Measurements from ENCODE around the gene DLG2. TPM values are rescaled to one million over a fixed set of nuclear protein-coding genes. Genes with fewer than 3 reads are reported as not detected.

Gene DLG2
- total RNA-seq, 2 experiments from 2014 or later = 2.0 to 2.1 TPM

- ChIA-PET CTCF (no interaction called here), POLR2A (no interaction called here)
- Histone ChIP-seq H3K4me1 (ENCODE audit: insufficient read depth, low read length) (no peaks in the 10 kb centered on the region), H3K36me3 (ENCODE audit: insufficient read depth, low read length) (no peaks in the 10 kb centered on the region), H3K27me3 (ENCODE audit: control insufficient read depth in 1 of 2, insufficient read depth in 2 of 2, low read length in 2 of 2) (no peaks in the 10 kb centered on the region), H3K27ac (ENCODE audit: low read depth in 1 of 2, low read length in 2 of 2) (no peak overlapping the region), H3K9me3 (ENCODE audit: control insufficient read depth in 1 of 2, insufficient read depth in 1 of 2, low read length in 2 of 2) (peaks cover 0 to 5% of the 10 kb centered on the region in 2 experiments), H3K4me3 (ENCODE audit: low read length) (no peak overlapping the region)
- Mint-ChIP-seq H3K9me3 (no peaks in the 10 kb centered on the region), H3K27me3 (no peaks in the 10 kb centered on the region), H3K27ac (no peak overlapping the region), H3K36me3 (ENCODE audit: low read depth) (no peaks in the 10 kb centered on the region), H3K4me3 (no peak overlapping the region), H3K4me1 (ENCODE audit: low read depth) (no peaks in the 10 kb centered on the region)
- no peak for DNase-seq
- intact Hi-C loops (cut with DNase I, micrococcal nuclease) = no loop called here
- TF ChIP-seq, protein P1, sequence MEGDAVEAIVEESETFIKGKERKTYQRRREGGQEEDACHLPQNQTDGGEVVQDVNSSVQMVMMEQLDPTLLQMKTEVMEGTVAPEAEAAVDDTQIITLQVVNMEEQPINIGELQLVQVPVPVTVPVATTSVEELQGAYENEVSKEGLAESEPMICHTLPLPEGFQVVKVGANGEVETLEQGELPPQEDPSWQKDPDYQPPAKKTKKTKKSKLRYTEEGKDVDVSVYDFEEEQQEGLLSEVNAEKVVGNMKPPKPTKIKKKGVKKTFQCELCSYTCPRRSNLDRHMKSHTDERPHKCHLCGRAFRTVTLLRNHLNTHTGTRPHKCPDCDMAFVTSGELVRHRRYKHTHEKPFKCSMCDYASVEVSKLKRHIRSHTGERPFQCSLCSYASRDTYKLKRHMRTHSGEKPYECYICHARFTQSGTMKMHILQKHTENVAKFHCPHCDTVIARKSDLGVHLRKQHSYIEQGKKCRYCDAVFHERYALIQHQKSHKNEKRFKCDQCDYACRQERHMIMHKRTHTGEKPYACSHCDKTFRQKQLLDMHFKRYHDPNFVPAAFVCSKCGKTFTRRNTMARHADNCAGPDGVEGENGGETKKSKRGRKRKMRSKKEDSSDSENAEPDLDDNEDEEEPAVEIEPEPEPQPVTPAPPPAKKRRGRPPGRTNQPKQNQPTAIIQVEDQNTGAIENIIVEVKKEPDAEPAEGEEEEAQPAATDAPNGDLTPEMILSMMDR (IDR thresholded peaks at IDR 0.05) = no peak
- no peak for ATAC-seq (ENCODE audit: poor library complexity)
Measured at GRCh38 chr11:84687433-84687832, 939.7 kb downstream of the DLG2 start.

- DNase-seq (no peak), ATAC-seq (ENCODE audit: poor library complexity) (no peak)
- no peaks in the 10 kb centered on the region for H3K9me3 Mint-ChIP-seq
- no peak overlapping the region for H3K4me3 Mint-ChIP-seq
- H3K27ac Mint-ChIP-seq = no peak overlapping the region
- no peaks in the 10 kb centered on the region for H3K36me3 Mint-ChIP-seq (ENCODE audit: low read depth)
- no peaks in the 10 kb centered on the region for H3K4me1 Mint-ChIP-seq (ENCODE audit: low read depth)
- TF ChIP-seq, protein P1 (IDR thresholded peaks at IDR 0.05) = no peak
- H3K27me3 ChIP-seq (ENCODE audit: control insufficient read depth in 1 of 2, insufficient read depth in 2 of 2, low read length in 2 of 2) = no peaks in the 10 kb centered on the region
- intact Hi-C loops (cut with DNase I, micrococcal nuclease) = no loop called here
- POLR2A ChIA-PET = no interaction called here
- CTCF ChIA-PET = no interaction called here
- H3K9me3 ChIP-seq (ENCODE audit: control insufficient read depth in 1 of 2, insufficient read depth in 1 of 2, low read length in 2 of 2) = peaks cover 0 to 5% of the 10 kb centered on the region in 2 experiments
- no peak overlapping the region for H3K27ac ChIP-seq (ENCODE audit: low read depth in 1 of 2, low read length in 2 of 2)
- no peaks in the 10 kb centered on the region for H3K36me3 ChIP-seq (ENCODE audit: insufficient read depth, low read length)
- H3K4me1 ChIP-seq (ENCODE audit: insufficient read depth, low read length) = no peaks in the 10 kb centered on the region
- no peaks in the 10 kb centered on the region for H3K27me3 Mint-ChIP-seq
- no peak overlapping the region for H3K4me3 ChIP-seq (ENCODE audit: low read length)
Measured at GRCh38 chr11:84686716-84687115, 940.4 kb downstream of the DLG2 start.

DNA sequence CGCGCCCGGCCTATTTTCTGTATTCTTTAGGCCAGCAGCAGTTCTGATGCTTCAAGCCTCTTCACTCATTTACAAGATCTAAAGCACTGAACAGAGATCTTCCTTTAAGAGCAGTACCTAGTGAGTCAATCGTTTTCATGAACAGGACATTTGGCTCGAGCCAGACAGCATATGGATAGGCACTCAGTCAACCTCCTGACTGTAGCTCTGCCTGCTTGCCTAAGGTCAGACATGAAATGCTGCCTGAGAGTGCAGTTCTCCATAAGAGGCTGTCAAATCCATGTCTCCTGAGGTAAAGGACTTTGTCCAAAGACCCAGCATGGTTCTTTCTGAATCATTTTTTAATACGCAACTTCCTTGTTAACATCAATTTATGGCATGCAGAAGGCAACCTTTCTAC is 941.2 kb downstream of the DLG2 start:
- H3K36me3 ChIP-seq (ENCODE audit: insufficient read depth, low read length) = no peaks in the 10 kb centered on the region
- H3K9me3 Mint-ChIP-seq = no peaks in the 10 kb centered on the region
- intact Hi-C loops (cut with DNase I, micrococcal nuclease) = no loop called here
- no peak overlapping the region for H3K4me3 ChIP-seq (ENCODE audit: low read length)
- TF ChIP-seq, protein P1 (IDR thresholded peaks at IDR 0.05) = no peak
- H3K27me3 Mint-ChIP-seq = no peaks in the 10 kb centered on the region
- no peak overlapping the region for H3K27ac Mint-ChIP-seq
- H3K4me3 Mint-ChIP-seq = no peak overlapping the region
- H3K4me1 Mint-ChIP-seq (ENCODE audit: low read depth) = no peaks in the 10 kb centered on the region
- no peaks in the 10 kb centered on the region for H3K27me3 ChIP-seq (ENCODE audit: control insufficient read depth in 1 of 2, insufficient read depth in 2 of 2, low read length in 2 of 2)
- ATAC-seq (ENCODE audit: poor library complexity) (no peak), DNase-seq (no peak)
- no peak overlapping the region for H3K27ac ChIP-seq (ENCODE audit: low read depth in 1 of 2, low read length in 2 of 2)
- no peaks in the 10 kb centered on the region for H3K36me3 Mint-ChIP-seq (ENCODE audit: low read depth)
- POLR2A ChIA-PET = no interaction called here
- CTCF ChIA-PET = no interaction called here
- no peaks in the 10 kb centered on the region for H3K4me1 ChIP-seq (ENCODE audit: insufficient read depth, low read length)
- H3K9me3 ChIP-seq (ENCODE audit: control insufficient read depth in 1 of 2, insufficient read depth in 1 of 2, low read length in 2 of 2) = peaks cover 0 to 5% of the 10 kb centered on the region in 2 experiments
